Right lobe of liver (tissue), 4 donors: ENCODE results near the gene IFNA2.

Experiments
- POLR2A ChIP-seq: fragments of 450-650 bp; IDR thresholded peaks from one replicate; pipeline ENCODE4 v1.6.1; 2017; ENCODE audit warnings: antibody characterized with exemption, mild to moderate bottlenecking
- TF ChIP-seq, protein P1 (sequence below), 4 donors: fragments of 200-600 bp in 3 of 4; fragments of 450-650 bp in 1 of 4; IDR thresholded peaks; one replicate each; pipeline versions ENCODE4 v1.5.1 to v1.8.0; 2016 to 2022; ENCODE audit warnings: antibody characterized with exemption in 4 of 4, mild to moderate bottlenecking in 2 of 4
- donor health status: DM: no; HTN: no; CAD: no.
- donor health status: DM: no; HTN: no; CAD: no.
- donor health status: DM: no; HTN: yes; CAD: no.

DNA sequence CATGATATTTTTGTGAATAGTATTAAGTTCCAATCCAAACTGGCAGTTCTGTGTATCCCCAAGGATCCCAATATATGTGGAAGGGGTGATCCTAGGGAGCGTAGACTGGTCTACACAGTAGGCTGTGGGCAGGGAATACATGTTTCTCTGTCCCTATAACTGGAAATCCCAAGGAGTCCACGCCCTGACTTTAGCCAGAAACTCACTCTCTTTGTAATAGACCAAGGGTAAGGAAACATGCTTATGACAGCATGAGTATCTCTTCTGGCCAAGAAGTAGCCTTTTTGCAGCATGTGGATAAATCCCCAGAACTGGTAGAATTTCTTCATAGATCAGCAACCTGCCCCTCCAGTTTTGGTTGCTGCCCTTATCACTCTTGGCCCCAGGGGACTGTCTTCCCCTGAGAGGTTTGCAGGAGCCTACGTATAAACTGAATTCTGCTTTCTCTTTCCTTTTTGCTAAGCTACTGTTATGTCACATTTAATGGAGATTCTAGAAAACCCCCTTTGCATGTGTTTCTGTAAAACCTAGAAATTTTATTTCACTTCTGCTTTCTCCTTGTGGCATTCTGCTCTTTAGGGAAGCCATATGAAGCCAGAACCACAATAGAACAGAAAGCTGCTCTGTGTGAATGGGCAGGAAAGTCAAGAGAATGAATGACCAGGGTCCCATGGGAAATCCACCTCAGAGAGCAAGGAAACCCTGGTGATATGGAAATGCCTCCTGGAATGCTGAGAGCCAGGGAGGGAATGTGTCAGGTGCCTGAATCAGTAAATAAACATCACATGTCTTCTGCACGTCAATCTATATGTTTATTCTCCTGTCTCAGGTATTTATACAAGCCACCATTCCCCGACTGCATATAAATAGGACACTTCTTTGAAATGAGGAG is 3.5 kb downstream of the IFNA2 start:
- TF ChIP-seq, protein P1, sequence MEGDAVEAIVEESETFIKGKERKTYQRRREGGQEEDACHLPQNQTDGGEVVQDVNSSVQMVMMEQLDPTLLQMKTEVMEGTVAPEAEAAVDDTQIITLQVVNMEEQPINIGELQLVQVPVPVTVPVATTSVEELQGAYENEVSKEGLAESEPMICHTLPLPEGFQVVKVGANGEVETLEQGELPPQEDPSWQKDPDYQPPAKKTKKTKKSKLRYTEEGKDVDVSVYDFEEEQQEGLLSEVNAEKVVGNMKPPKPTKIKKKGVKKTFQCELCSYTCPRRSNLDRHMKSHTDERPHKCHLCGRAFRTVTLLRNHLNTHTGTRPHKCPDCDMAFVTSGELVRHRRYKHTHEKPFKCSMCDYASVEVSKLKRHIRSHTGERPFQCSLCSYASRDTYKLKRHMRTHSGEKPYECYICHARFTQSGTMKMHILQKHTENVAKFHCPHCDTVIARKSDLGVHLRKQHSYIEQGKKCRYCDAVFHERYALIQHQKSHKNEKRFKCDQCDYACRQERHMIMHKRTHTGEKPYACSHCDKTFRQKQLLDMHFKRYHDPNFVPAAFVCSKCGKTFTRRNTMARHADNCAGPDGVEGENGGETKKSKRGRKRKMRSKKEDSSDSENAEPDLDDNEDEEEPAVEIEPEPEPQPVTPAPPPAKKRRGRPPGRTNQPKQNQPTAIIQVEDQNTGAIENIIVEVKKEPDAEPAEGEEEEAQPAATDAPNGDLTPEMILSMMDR (IDR thresholded peaks at IDR 0.05), result no peak
- TF ChIP-seq POLR2A, result no peak
